DMS114 treated with DMSO at 0.1 percent for 48 hours (cell line): ENCODE results near the gene CAND2.
"Not testable (repeated sequence)": the region's sequence is repeated elsewhere in the genome, so short reads cannot be mapped to it uniquely, and the experiment has no call there.

ENCODE experiments used
- DNase-seq: peaks from one replicate; lab custom pipeline; 2025; ENCODE audit not compliant: unreplicated experiment; lab: John Stamatoyannopoulos, UW

CAND2 gene

DNA sequence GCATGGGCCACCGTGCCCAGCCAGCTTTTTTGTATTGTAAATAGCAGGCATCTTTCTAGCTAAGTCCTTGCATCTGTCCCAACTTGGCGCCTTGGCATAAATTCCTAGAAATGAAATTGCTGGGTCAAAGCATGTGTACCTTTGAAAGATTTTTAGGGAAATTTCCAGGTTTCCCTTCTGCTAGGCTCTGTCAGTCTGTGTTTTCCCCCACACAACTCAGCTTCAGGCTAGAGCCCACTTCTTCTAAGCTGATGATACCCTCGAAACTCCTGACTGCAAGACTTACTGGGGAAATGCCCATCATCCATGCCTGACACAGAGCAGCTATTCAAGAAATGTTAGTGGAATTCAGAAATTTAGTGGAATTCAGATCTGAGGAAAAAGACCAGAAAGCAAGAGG is 55.7 kb downstream of the CAND2 start:
- no peak for DNase-seq

DNA sequence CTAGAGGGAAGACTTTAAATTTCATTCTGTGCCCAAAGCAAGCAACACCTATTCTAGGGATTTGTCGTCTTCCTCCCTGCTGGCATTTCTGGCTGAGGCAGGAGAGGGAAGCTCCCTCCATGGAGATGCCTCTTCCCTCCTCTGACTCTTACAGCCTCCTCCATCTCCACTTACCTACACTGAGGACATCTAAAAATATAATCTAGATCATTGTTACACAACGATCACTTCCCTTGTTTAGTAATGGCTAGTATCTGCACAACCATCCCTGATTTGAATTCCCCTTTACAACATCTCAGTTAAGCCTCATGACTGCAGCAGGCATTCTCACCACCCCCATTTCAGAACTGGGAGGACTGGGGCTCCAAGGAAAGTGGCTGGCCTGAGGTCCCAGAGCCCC is 57.4 kb downstream of the CAND2 start:
- not testable (repeated sequence) for DNase-seq

DNA sequence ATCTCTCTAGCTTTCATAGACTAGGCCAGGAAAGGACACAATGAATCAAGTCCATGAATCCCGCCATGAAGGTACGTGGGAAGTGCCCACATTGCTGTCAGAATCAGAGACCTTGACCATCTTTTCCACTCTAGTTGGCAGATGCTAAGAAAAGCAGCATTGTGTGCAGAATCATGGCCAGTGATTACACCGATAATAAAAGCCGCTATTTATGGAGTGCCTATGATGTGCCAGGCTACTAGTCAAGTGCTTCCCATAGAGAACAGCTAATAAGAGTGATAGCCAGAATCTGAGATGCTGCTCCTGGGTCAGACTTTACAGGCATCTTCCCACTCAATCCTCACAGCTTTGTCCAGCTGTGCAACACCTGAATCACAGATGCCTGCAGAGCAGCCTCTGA is 58.1 kb downstream of the CAND2 start:
- DNase-seq = no peak

DNA sequence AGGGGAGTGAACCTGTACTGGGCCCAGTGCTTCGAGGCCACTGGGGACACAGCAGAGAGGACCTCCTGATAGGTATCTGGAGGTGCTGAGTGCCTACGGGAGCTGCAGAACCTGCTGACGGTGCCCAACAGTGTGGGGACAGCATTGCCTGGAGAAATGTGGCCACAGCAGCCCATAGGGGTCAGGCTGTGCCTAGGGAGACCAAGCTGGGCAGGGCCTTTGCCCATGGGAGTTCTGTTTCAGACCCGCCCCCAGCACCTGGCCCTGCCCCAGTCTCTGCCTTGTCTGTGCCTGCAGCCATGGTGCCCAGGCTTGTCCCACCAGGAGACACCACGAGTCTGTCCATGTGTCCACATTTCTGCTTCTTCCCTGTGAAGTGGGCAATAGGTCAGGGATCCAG is 60.1 kb downstream of the CAND2 start:
- DNase-seq = no peak

DNA sequence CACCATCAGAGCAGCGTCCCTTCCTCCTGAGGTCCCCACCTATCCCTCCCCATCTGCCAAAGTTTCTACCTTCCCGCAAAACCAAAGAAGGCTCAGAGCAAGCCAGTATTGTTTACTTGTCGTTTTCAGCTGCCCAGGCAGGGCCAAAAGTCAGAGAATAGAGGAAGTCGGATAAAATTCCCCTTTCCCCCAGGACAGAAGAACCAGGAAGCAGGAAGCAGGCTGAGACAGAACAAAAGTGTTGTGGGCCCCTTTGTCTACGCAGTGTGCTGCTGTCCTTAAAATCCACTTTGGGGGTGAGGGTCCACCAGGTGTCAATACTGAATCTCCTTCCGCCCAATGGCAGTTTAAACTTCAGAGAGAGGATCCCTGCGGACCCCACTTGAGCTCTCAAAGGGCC is 63.4 kb downstream of the CAND2 start:
- no peak for DNase-seq

DNA sequence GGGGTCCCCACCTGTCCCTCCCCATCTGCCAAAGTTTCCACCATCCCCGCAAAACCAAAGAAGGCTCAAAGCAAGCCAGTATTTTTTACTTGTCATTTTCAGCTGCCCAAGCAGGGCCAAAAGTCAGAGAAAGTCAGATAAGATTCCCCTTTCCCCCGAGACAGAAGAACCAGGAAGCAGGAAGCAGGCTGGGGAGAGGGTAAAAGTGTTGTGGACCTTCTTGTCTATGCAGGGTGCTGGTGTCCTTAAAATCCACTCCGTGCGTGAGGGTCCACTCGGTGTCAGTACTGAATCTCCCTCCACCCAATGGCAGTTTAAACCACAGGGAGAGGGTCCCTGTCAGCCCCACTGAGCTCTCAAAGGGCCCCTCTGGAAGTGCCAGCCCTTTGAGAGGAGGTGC is 65.1 kb downstream of the CAND2 start:
- no peak for DNase-seq

DNA sequence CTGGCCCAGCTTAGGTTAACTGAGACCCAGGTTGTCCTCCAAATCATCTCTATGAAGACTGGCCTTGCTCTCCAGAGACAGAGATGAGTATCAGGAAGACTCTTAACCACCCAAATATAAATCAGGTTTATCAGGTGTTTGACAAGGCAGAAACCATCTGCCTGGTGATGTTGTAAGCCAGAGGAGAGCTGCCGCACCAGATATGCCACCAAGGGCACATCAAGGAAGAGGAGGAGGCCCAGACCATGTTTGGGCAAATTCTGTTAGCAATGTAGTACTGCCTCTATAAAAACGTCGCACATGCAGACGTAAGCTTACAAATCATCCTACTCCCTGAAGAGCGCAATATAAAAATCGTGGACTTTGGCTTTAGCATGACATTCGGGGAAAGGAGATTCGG is 65.9 kb downstream of the CAND2 start:
- DNase-seq = no peak

DNA sequence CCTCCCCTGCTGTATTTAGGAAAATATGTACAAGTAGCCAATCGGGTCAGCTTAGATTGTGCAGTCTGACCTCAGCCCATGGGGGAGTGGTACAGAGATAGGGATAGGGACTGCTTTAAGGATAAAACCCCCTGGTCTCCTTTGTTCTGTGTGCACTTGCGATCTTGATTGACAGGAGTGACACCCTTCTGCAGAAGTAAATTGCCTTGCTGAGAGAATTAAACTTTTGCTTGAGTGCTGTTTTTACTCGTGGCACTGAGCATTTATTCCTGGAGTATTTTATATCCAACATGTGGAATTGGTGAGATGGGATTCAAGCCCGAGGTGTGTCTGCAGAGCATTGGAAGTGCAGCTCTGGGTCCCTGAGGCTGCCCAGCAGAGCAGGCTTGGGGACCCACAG is 68.8 kb downstream of the CAND2 start:
- no peak for DNase-seq

DNA sequence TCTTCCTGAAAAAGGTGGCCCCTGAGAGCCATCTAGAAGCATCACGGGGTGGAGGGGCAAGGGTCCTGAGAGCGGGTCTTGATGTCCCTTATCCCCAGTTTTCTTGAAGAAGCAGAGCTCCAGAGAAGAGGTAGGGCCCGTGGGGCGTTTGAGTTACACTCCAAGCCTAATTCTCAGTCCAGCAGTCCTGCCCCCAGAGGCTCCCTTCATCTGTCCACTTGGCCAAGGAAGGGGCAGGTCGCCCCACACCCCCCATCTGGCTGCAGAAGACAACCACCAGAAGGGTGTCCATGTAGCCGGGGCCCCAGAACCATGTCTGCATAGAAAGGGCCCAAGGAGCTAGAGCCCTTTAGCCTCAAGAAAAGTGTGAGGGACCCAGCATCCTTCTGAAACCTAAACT is 70.4 kb downstream of the CAND2 start:
- DNase-seq = no peak

DNA sequence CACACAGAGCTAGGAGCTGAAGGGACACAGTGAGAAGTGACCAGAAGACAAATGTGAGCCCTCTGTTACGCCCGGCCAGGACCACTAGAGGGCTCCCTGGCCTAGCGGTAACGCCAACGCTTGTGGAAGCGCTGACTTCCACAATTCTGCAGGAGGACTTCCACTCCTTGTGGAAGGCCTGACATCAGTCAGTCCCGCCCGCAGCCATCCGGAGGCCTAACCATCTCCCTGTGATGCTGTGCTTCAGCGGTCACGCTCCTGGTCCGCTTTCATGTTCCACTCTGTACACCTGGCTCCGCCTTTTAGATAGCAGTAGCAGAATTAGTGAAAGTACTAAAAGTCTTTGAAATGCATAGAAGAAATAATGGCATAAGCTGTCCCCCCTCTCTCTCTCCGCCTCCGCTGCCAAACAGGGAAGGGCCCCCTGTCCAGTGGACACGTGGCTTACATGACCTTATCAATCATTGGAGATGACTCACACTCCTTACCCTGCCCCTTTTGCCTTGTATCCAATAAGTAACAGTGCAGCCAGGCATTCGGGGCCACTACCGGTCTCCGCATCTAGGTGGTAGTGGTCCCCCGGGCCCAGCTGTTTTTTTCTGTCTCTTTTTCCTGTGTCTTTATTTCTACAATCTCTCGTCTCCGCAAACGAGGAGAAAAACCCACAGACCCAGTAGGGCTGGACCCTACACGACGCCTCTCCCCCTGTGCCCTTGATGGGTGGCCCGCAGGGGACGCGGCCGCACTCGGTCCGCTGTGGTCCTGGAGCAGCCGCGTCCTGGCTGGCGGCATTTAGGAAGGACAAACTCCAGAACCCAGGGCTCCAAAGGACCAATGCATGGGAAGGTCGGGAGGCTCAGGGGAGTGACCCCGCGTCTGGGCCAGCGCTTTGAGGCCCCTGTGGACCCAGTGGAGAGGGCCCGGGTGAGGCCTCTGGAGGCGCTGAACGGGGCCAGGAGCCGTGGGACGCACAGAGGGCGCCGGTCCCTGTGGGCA is 71.9 kb downstream of the CAND2 start:
- DNase-seq = peak; percentile 59

DNA sequence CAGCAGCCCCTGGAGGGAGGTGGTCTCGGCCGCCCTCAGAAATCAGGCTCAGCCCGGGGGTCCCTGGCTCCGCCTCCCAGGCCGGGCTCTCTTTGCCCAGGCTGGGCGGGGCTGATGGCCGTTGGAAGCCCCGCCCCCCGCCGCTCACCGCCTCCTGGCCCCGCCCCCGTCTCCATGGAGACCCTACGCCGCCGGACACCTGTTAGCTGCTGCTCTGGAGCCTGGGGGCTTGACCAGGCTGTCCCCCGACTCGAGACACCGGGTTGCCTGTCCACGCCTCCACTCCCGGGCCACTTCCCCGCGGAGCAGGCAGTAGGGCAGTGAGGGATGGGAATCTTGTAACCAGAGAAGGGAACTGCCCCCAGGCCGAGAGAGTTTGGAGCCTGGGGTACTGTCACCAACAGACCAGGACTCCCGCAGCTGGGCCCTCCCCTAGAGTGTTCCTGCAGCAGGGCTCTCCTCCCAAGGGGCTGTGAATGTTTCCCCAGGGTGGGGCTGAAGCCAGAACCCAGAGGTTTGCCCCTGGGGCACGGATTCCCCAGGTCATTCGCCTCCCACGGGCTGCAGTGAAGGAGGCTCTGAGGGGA is 72.6 kb downstream of the CAND2 start:
- DNase-seq = peak; percentile 9

DNA sequence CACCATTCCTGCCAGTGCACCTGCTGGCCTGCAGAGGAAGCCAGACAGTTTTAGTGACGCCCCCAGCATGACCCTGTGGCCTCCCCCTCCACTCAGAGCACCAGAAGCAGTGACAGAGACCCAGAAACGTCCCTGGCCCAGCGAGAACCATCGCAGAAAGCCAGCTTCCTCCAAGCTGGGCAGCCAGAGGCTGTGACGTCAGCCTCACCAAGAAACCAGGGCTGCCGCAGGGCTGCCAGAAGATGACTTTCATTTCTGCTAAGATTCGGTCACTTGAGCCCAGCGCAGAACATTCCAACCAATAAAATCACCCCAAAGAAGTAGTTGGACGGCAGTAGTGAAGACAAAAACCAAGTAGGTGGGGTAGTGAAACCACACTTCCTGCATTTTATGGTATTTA is 74.5 kb downstream of the CAND2 start:
- DNase-seq = no peak

DNA sequence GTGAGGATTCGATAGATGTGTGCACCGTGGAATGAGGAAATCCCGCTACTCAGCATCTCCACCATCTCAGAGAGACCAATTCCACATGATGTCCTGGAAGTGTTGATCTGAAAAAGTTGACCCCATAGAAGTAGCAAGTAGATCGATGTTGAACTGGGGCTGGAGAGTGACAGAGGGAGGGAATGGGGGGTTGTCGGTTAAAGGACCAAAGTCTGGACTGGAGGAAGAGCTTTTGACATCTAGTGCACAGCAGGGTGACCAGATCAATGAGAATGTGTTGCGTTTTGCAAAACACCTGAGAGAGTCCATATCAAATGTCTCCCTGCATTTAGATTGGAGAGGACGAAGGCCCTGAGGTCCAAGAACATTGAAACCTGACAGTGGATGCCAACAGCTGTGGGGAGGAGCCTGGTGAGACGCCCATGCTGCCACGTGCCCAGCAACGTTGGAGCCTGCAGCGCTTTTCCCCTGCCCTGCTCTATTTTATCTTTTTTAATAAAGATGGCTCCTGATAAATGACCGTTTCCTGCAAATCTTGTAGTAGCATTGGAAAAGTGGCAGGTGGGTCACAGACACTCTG is 75.0 kb downstream of the CAND2 start:
- no peak for DNase-seq

DNA sequence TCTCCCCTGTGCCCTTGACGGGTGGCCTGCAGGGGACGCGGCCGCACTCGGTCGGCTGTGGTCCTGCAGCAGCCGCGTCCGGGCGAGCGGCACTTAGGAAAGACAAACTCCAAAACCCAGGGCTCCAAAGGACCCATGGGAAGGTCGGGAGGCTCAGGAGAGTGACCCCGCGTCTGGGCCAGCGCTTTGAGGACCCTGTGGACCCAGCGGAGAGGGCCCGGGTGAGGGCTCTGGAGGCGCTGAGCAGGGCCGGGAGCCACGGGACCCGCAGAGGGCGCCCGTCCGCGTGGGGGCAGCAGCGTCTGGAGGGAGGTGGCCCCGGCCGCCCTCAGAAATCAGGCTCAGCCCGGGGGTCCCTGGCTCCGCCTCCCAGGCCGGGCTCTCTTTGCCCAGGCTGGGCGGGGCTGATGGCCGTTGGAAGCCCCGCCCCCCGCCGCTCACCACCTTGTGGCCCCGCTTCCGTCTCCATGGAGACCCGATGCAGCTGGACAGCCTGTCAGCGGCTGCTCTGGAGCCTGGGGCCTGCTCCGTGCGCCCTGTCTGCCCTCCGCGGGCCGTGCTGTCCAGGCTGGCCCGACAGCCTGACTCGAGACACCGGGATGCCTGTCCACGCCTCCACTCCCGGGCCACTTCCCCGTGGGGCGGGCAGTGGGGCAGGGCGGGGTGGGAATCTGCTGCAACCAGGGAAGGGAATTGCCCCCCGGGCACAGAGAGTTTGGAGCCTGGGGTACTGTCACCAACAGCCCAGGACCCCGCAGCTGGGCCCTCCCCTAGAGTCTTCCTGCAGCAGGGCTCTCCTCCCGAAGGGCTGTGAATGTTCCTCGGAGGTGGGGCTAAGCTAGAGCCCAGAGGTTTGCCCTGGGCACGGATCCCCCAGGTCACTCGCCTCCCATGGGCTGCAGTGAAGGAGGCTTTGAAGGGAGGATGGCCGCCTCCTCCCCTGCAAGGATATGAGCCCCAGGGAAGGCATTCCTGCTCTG is 79.7 kb downstream of the CAND2 start:
- DNase-seq = no peak

DNA sequence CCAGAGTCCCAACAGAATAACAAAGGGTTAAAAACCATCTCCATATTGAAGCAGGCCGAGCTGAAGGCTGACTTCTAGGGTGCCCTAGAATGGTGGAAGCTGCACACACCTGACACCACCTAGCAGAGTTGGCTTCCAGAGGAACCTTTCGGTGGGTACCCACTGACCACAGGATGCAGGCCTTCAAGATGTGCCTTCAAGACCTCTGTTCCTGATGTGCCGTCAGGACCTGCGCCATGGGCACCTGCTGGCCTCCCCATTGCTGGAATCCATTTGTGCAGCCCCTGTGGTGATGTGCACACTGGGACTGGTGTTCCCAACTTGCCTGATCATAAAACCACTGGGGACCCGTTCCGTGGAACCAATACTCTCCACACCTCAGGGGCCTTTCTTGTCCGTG is 80.6 kb downstream of the CAND2 start:
- no peak for DNase-seq

DNA sequence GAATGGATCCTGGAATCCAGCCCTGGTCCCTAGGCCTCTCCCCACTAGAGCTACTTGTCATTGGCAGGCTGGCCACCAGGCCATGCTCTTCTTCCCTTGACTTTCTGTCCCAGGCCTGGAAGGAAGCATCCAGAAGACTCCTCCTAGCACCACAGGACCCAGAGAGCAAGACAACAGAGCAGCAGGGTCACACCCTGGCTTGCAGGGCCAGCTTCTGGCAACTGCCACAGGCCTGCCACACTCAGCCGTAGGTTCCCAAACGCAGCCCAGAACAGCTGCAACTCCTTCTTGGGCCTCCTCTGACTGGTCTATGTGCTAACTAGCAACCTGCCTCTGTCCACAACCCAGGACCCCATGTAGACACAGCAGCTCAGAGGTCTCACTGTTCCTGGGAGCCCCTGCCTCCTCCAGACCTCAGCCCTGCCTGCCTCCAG is 81.7 kb downstream of the CAND2 start:
- DNase-seq = no peak

DNA sequence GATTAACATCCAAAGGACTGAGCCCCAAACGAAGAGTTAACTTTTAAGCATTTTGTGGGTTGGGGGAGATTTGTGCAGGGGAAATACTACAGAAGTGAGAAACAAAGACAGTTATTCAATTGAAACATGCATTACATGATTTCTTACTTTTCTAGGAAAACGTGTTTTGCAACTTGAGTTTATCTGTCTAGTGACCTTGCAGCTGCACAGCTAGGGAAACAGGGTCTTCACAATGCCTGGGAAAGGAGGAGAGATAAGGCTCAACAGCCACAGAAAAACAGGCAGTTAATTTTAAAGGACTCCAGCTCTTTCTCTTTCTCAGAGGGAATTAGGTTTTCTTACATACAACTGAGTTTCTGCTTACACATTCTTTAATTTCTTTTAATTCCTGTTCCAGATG is 82.3 kb downstream of the CAND2 start:
- DNase-seq = not testable (repeated sequence)

DNA sequence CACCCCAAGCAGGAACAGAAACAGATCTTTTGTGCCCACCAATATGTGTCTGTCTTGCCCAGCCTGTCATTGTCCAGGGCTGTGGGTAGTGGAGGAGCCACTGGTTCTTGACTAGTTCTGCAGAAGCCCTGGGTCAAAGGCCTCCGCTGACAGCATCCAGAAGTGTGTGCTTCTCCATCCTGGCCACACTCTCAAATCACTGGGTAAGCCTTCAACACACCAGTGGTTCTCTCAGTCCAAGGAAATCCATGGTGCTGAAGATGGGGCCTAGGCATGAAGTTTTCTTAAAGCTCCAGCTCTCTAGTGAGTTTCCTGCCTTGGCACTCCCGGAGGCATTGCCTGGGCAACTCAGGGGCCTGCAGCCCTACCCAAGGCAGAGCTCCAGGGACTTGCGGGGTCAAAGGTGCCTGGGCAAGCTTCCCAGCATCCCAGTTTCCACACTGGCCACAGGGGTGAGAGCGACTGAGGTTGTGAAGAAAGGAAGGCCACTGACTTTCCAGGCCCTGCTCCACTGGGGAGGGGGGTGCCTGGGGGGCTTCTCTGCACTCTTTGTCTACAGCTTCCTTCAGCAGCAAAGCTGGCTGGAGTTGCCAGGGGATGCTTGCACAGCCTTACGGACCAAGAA is 82.8 kb downstream of the CAND2 start:
- no peak for DNase-seq

DNA sequence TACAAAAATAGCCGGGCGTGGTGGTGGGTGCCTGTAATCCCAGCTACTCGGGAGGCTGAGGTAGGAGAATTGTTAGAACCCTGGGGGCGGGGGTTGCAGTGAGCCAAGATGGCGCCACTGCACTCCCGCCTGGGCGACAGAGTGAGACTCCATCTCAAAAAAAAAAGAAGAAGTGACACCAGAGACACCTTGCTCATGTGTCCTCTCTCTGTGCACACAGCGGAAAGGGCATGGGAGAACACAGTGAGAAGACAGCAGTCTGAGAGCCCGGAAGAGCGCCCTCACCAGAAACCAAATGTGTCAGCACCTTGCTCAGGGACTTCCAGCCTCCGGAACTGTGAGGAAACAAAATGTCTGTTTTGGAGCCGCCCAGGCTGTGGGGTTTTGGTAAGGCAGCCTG is 85.4 kb downstream of the CAND2 start:
- DNase-seq = not testable (repeated sequence)
